ENCODE results near the gene C1orf185.

Gene C1orf185

DNA sequence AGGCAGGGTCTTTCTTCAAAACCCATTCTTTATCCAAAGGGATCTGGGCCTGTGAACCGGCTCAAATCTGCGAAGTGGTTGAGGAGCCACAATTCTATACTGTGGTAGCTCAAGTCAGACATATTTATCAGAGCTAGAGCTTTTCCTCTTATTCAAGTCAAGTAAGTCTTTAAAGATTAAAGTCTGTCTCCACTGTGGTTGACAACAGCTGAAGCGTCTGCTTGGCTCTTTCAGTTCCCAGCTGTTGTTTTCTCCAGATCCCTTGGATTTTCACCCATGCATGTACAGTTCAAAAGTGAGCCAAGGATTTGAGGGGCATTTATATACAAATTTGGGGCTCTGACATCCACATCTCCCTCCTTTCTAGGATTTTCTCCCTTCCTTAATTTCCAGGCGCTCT, 66.9 kb downstream of the C1orf185 start:
- no peak overlapping the region for H2BK5ac ChIP-seq (ENCODE audit: low read depth, low read length, poor library complexity, severe bottlenecking)
- no peak overlapping the region for H3K23ac ChIP-seq (ENCODE audit: low read length in 2 of 2)
- H3K14ac ChIP-seq (ENCODE audit: low read length in 2 of 2), result no peak overlapping the region
- H4K91ac ChIP-seq (ENCODE audit: low read length), result no peak overlapping the region
- H2BK15ac ChIP-seq (ENCODE audit: low read depth, poor library complexity, severe bottlenecking), result no peak overlapping the region
- no peak overlapping the region for H4K8ac ChIP-seq (ENCODE audit: low read length)
- no peak overlapping the region for H2BK12ac ChIP-seq (ENCODE audit: low read length in 2 of 2)
- H3K4ac ChIP-seq (ENCODE audit: low read depth in 1 of 2, low read length in 2 of 2), result no peak overlapping the region
- no peaks in the 10 kb centered on the region for H3K79me1 ChIP-seq (replicated peaks; ENCODE audit: low read length, poor library complexity, severe bottlenecking)
- no peak overlapping the region for H2BK120ac ChIP-seq (ENCODE audit: low read depth, low read length)
- no peak overlapping the region for H3K18ac ChIP-seq (ENCODE audit: low read depth in 1 of 2, low read length in 2 of 2)
- 79% methylated on average over 4 of the region's 4 CpGs for WGBS
- no peaks in the 10 kb centered on the region for H3K27me3 ChIP-seq (ENCODE audit: control insufficient read depth in 1 of 2, insufficient read depth in 1 of 2, low read length in 2 of 2)
- no peak overlapping the region for H3K4me2 ChIP-seq (ENCODE audit: low read length, poor library complexity, severe bottlenecking)
- H3K4me3 ChIP-seq (ENCODE audit: insufficient read depth in 1 of 2, low read depth in 1 of 2, low read length in 2 of 2), result no peak overlapping the region
- no peak for DNase-seq
- no peaks in the 10 kb centered on the region for H3K9me3 ChIP-seq (ENCODE audit: control insufficient read depth, low read length)
- no peak overlapping the region for H2AFZ ChIP-seq (ENCODE audit: low read depth, low read length)
- no peak overlapping the region for H2AK5ac ChIP-seq (ENCODE audit: low read length, severe bottlenecking)
- H3K9ac ChIP-seq (ENCODE audit: low read length), result no peak overlapping the region
- no peaks in the 10 kb centered on the region for H3K36me3 ChIP-seq (ENCODE audit: control insufficient read depth in 1 of 2, insufficient read depth in 2 of 2, low read depth in 1 of 2, low read length in 2 of 2)
- no peaks in the 10 kb centered on the region for H3K4me1 ChIP-seq (ENCODE audit: control insufficient read depth, insufficient read depth, low read depth, low read length)
- H3K27ac ChIP-seq (ENCODE audit: low read length, poor library complexity, severe bottlenecking), result no peak overlapping the region

- H3K23ac ChIP-seq (ENCODE audit: low read length in 2 of 2), result no peak overlapping the region
- H3K9ac ChIP-seq (ENCODE audit: low read length), result no peak overlapping the region
- H4K91ac ChIP-seq (ENCODE audit: low read length), result no peak overlapping the region
- H3K4me3 ChIP-seq (ENCODE audit: insufficient read depth in 1 of 2, low read depth in 1 of 2, low read length in 2 of 2), result no peak overlapping the region
- H3K4ac ChIP-seq (ENCODE audit: low read depth in 1 of 2, low read length in 2 of 2), result no peak overlapping the region
- H3K14ac ChIP-seq (ENCODE audit: low read length in 2 of 2), result no peak overlapping the region
- H2BK120ac ChIP-seq (ENCODE audit: low read depth, low read length), result no peak overlapping the region
- no peaks in the 10 kb centered on the region for H3K9me3 ChIP-seq (ENCODE audit: control insufficient read depth, low read length)
- no peak overlapping the region for H3K27ac ChIP-seq (ENCODE audit: low read length, poor library complexity, severe bottlenecking)
- H2BK15ac ChIP-seq (ENCODE audit: low read depth, poor library complexity, severe bottlenecking), result no peak overlapping the region
- peak; percentile 34 for DNase-seq
- no peaks in the 10 kb centered on the region for H3K36me3 ChIP-seq (ENCODE audit: control insufficient read depth in 1 of 2, insufficient read depth in 2 of 2, low read depth in 1 of 2, low read length in 2 of 2)
- no peak overlapping the region for H2BK5ac ChIP-seq (ENCODE audit: low read depth, low read length, poor library complexity, severe bottlenecking)
- WGBS, result no CpG with 5 or more reads among the region's 1 CpG
- no peak overlapping the region for H2AFZ ChIP-seq (ENCODE audit: low read depth, low read length)
- H3K79me1 ChIP-seq (replicated peaks; ENCODE audit: low read length, poor library complexity, severe bottlenecking), result no peaks in the 10 kb centered on the region
- no peak overlapping the region for H3K4me2 ChIP-seq (ENCODE audit: low read length, poor library complexity, severe bottlenecking)
- H2AK5ac ChIP-seq (ENCODE audit: low read length, severe bottlenecking), result no peak overlapping the region
- peaks cover 0 to 3% of the 10 kb centered on the region in 2 experiments for H3K27me3 ChIP-seq (ENCODE audit: control insufficient read depth in 1 of 2, insufficient read depth in 1 of 2, low read length in 2 of 2)
- no peak overlapping the region for H3K18ac ChIP-seq (ENCODE audit: low read depth in 1 of 2, low read length in 2 of 2)
- H2BK12ac ChIP-seq (ENCODE audit: low read length in 2 of 2), result no peak overlapping the region
- no peaks in the 10 kb centered on the region for H3K4me1 ChIP-seq (ENCODE audit: control insufficient read depth, insufficient read depth, low read depth, low read length)
- no peak overlapping the region for H4K8ac ChIP-seq (ENCODE audit: low read length)
These were observed 68.3 kb downstream of the C1orf185 start for GRCh38 chr1:51170342-51170741.

- Histone ChIP-seq H3K23ac (ENCODE audit: low read length in 2 of 2) (no peak overlapping the region), H3K14ac (ENCODE audit: low read length in 2 of 2) (no peak overlapping the region), H3K4me3 (ENCODE audit: insufficient read depth in 1 of 2, low read depth in 1 of 2, low read length in 2 of 2) (no peak overlapping the region), H2AFZ (ENCODE audit: low read depth, low read length) (no peak overlapping the region), H2AK5ac (ENCODE audit: low read length, severe bottlenecking) (no peak overlapping the region), H4K8ac (ENCODE audit: low read length) (no peak overlapping the region), H2BK120ac (ENCODE audit: low read depth, low read length) (no peak overlapping the region), H2BK15ac (ENCODE audit: low read depth, poor library complexity, severe bottlenecking) (no peak overlapping the region), H3K27ac (ENCODE audit: low read length, poor library complexity, severe bottlenecking) (no peak overlapping the region), H3K4me2 (ENCODE audit: low read length, poor library complexity, severe bottlenecking) (no peak overlapping the region), H3K18ac (ENCODE audit: low read depth in 1 of 2, low read length in 2 of 2) (no peak overlapping the region), H3K9ac (ENCODE audit: low read length) (no peak overlapping the region), H3K4me1 (ENCODE audit: control insufficient read depth, insufficient read depth, low read depth, low read length) (no peaks in the 10 kb centered on the region), H3K4ac (ENCODE audit: low read depth in 1 of 2, low read length in 2 of 2) (no peak overlapping the region), H3K9me3 (ENCODE audit: control insufficient read depth, low read length) (no peaks in the 10 kb centered on the region), H3K27me3 (ENCODE audit: control insufficient read depth in 1 of 2, insufficient read depth in 1 of 2, low read length in 2 of 2) (peaks cover 0 to 3% of the 10 kb centered on the region in 2 experiments), H4K91ac (ENCODE audit: low read length) (no peak overlapping the region), H3K79me1 (replicated peaks; ENCODE audit: low read length, poor library complexity, severe bottlenecking) (no peaks in the 10 kb centered on the region), H2BK12ac (ENCODE audit: low read length in 2 of 2) (no peak overlapping the region), H3K36me3 (ENCODE audit: control insufficient read depth in 1 of 2, insufficient read depth in 2 of 2, low read depth in 1 of 2, low read length in 2 of 2) (no peaks in the 10 kb centered on the region), H2BK5ac (ENCODE audit: low read depth, low read length, poor library complexity, severe bottlenecking) (no peak overlapping the region)
- WGBS, result 80% methylated on average over 1 of the region's 3 CpGs
- no peak for DNase-seq
These were observed 70.8 kb downstream of the C1orf185 start for GRCh38 chr1:51172811-51173210.

DNA sequence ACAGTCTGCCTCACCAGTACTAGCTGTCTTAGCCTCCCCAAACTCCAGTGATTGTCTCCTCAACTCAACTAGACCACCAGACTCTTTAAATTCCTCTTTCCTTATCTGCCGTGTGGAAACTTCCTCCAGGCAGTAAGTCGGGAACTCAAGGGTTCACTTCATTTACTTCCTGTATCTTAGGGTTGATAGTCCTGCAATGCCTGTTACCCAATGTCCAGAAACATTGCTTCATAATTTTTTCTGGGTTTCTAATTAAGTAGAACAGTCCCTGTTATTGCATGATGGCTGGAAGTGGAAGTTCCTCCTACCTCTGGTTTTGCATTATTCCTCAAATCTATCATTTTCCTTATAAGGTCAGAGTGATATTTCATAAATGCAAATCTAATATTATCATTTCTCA, 73.2 kb downstream of the C1orf185 start:
- Histone ChIP-seq H3K4me2 (ENCODE audit: low read length, poor library complexity, severe bottlenecking) (no peak overlapping the region), H4K8ac (ENCODE audit: low read length) (no peak overlapping the region), H3K27ac (ENCODE audit: low read length, poor library complexity, severe bottlenecking) (no peak overlapping the region), H3K4ac (ENCODE audit: low read depth in 1 of 2, low read length in 2 of 2) (no peak overlapping the region), H3K14ac (ENCODE audit: low read length in 2 of 2) (no peak overlapping the region), H2BK15ac (ENCODE audit: low read depth, poor library complexity, severe bottlenecking) (no peak overlapping the region), H3K18ac (ENCODE audit: low read depth in 1 of 2, low read length in 2 of 2) (no peak overlapping the region), H2BK120ac (ENCODE audit: low read depth, low read length) (no peak overlapping the region), H3K79me1 (replicated peaks; ENCODE audit: low read length, poor library complexity, severe bottlenecking) (no peaks in the 10 kb centered on the region), H3K36me3 (ENCODE audit: control insufficient read depth in 1 of 2, insufficient read depth in 2 of 2, low read depth in 1 of 2, low read length in 2 of 2) (no peaks in the 10 kb centered on the region), H3K4me3 (ENCODE audit: insufficient read depth in 1 of 2, low read depth in 1 of 2, low read length in 2 of 2) (peak overlapping the region in 1 of 2 experiments; percentile 48), H3K23ac (ENCODE audit: low read length in 2 of 2) (no peak overlapping the region), H2BK5ac (ENCODE audit: low read depth, low read length, poor library complexity, severe bottlenecking) (no peak overlapping the region), H3K9ac (ENCODE audit: low read length) (no peak overlapping the region), H3K4me1 (ENCODE audit: control insufficient read depth, insufficient read depth, low read depth, low read length) (no peaks in the 10 kb centered on the region), H2AFZ (ENCODE audit: low read depth, low read length) (no peak overlapping the region), H2AK5ac (ENCODE audit: low read length, severe bottlenecking) (no peak overlapping the region), H3K9me3 (ENCODE audit: control insufficient read depth, low read length) (no peaks in the 10 kb centered on the region), H3K27me3 (ENCODE audit: control insufficient read depth in 1 of 2, insufficient read depth in 1 of 2, low read length in 2 of 2) (peaks cover 0 to 3% of the 10 kb centered on the region in 2 experiments), H2BK12ac (ENCODE audit: low read length in 2 of 2) (no peak overlapping the region), H4K91ac (ENCODE audit: low read length) (no peak overlapping the region)
- DNase-seq, result no peak
- WGBS, result 71% methylated on average over 2 of the region's 2 CpGs
